T follicular helper cell (primary cell): ENCODE measurements around the gene MID1.
"Not testable (repeated sequence)": the region's sequence is repeated elsewhere in the genome, so short reads cannot be mapped to it uniquely, and the experiment has no call there.

Experiments
- DNase-seq: peaks from one replicate; pipeline ENCODE4 v3.0.0-alpha.2; 2020; ENCODE audit warnings: low read depth

Gene MID1

DNA sequence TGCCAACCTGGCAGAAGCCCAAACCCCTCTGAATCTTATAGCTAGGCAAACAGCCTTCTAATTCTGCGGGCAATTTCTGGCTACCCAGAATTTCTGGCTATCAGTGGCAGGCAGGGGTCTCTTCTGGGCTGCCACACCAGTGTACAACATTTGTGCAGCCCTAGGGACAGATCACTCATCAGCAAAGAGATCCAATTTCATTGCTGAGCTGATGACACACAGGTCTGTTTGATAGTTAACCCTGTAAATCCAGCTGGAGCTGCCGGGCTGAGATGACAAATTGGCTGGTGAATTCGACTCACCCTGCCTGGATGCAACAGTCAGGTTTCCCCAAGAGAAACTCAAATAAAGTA lies 2.4 kb downstream of the MID1 start:
- DNase-seq = no peak

GRCh38 chrX:10617186-10617998 lies 3.0 kb downstream of the MID1 start:
- DNase-seq = no peak

DNA sequence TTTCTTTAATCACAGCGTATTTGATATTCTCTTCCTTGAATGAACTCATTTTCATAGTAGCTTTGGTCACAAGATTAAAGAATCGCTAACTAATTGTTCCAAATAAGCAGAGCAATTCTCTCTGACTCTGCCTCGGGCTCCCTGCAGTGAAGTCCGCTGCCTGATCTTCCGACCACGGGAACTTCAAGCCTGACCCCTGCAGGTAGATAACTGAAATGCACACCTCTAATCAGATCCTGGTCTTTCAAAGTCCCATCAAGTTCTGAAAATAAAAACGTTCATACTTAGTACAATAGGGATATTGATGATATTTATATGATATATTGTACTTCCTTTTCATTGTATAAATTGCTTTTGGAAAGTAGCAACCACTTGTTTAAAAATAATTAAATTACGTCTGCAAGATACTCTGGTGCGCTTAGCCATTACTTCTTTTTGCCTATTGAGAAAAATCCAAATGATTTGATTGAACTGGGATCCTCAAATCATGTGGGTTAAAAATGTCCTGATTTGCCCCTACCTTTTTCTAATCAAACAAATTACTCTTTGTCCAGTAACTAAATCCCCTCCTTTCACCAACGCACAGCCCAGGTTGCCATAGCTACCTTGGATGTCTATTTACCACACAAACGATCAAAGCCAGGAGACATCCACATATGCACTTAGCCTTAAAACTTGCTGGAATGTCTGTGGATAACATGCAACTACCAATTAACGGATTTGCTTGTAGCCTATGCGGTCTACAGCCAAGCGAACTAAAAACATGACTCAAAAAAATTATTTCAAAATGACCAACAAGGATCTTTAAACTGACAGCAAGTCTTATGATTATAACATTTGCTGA lies 4.2 kb downstream of the MID1 start:
- no peak for DNase-seq

DNA sequence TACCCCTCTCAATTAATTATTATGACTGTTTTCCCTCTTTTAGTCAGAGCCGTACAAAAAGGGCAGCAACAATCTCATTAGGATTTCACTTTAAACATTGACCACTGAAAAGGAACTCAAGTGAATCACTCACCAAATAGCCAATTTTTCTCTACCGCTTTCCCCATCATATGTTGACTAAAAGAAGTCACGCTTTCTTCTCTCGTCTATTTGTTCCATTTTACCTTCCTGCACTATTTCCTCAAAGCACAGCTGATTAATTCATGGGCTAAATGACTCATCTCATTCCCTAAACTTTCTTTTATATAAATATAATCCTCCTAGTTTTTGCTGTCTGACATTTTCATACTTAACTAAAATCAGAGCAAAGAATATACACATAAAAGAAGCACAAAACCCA lies 8.2 kb downstream of the MID1 start:
- DNase-seq = no peak

GRCh38 chrX:10611441-10612090 lies 8.8 kb downstream of the MID1 start:
- DNase-seq = no peak

GRCh38 chrX:10608099-10608498 lies 12.3 kb downstream of the MID1 start:
- DNase-seq = no peak

- DNase-seq = no peak
Measured at GRCh38 chrX:10607233-10607632, 13.2 kb downstream of the MID1 start.

- no peak for DNase-seq
Measured at GRCh38 chrX:10603612-10604011, 16.8 kb downstream of the MID1 start.

GRCh38 chrX:10602646-10603045 lies 17.7 kb downstream of the MID1 start:
- no peak for DNase-seq

DNA sequence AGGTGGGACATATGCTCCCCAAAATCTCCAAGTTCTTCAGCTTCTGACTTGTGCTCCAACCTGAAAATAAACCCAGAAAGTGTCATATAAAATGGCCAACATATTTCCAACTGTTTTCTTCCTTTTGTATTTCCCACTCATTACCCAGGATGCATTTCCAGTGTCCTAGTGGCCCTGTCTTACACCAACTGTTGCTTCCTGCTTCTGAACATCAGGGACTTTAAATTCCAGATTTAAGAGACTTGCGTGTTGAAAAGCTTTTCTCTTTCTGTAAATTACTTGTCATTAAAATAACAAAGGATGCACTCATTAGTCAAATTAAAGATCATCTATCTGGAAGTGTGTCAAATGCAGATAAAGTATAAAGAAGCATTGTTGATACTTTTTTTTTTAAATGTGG lies 19.9 kb downstream of the MID1 start:
- no peak for DNase-seq

DNA sequence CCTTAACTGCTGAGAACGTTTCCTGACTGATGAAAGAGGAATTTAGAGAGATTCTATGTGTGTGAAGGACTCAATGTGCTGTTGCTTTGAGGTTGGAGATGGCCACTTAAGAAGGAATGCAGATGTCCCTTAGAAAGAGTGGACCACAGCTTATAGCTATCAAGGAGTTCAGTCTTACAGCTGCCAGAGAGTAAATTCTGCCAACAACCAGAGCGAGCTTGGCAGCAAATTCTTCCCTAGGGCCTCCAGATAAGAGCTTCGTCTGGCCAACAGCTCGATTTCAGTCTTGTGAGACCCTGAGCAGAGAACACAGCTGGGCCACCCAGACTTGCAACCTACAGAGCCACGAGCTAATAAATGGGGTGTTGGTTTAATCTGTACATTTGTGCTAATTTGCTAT lies 21.8 kb downstream of the MID1 start:
- DNase-seq = no peak

DNA sequence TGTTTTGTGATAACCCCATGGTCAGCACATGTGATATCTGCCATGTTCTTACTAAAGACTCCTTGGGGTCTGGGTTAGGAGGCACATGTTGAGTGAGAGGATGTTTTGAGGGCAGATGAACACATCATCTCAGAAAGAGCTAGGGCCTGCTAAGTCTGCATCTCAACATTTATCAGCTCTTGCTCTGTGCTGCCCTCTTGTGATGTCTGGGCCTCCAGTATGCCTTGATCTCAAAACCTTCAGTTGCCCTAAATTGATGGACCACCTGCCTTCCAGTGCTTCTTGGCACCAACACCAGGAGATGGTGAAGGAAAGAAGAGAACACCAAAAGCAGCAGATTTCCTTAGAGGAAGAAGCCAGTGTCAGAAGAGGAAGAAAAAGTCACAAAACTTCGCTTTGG lies 22.5 kb downstream of the MID1 start:
- DNase-seq = no peak

DNA sequence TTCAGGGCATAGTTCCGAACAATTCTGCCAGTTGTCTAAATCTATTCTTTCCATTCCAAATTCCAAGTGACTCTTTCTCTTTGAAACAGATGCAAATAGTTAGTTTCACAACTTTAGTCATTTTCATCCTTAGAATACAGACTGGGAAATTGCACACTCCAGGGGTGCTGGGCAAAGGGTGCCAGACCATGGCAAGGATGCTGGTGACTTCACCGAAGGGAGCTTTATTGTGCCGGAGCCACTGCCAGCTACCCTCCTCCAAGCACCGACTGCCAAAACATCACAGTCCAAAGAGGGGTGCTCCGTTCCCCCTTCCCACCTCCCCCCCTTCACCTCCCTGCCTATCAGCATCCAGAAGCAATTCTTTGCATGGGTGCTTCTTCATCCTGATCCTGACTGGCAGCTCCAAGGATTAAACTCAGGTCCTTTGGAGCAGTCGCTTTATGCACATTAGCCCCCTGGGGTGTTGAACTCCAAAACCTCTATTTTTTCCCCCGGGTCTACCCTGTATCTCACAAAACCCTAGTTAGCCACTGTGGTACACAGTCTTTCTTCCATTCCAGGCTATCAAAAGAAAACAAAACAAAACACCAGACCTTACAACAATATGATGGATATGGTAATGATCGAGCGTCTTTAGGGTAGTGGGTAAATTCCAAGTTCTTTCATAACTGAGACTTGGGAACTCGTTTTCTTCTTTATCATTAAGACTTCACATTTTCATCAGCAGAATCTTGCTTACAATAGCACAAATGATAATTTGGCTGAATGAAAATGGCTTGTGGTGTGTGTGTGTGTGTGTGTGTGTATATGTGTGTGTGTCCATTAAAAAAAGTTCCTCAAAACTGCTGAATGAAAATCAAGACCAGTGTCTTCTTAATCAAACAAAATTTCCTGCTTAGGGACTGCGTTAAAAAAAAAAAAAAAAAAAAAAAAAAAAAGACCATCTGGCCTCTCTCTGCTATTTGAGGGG lies 28.7 kb downstream of the MID1 start:
- DNase-seq = no peak

GRCh38 chrX:10589787-10590186 lies 30.6 kb downstream of the MID1 start:
- DNase-seq = not testable (repeated sequence)

- DNase-seq = no peak
Measured at GRCh38 chrX:10589098-10589497, 31.3 kb downstream of the MID1 start.

DNA sequence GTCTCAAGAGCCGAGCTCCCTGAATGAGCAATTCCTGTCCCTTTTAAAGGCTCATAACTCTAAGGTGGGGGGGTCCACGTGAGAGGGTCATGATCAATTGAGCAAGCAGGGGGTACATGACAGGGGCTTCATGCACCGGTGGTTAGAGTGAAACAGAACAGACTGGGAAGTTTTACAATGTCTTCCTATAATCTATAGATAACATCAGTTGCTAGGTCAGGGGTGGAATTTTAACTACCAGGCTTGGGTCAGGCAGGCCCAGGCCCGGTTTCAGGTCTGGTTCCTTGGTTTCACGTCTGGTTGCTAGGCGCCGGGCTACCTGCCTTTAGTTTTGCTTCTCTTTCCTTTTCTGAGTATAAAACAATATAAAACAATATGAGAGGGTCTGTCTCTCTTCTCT lies 35.5 kb downstream of the MID1 start:
- DNase-seq = not testable (repeated sequence)

DNA sequence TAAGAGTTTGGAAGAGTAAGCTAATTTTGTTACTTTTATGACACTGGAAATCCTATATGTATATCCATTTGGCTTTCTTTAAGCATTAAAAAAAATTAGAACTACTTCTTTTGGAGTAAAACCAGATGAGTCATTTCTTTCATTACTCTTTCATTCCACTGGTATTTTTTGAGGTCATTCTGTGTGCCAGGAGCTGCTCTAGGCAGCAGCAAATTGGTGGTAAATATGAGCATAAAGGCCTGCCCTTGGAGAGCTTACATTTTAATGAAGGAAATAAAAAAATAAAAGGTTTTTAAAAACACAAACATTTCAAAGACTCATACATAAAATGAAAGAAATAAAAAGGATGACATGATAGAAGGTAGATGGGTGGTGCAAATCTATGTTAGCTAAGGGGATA lies 37.4 kb downstream of the MID1 start:
- DNase-seq = no peak

DNA sequence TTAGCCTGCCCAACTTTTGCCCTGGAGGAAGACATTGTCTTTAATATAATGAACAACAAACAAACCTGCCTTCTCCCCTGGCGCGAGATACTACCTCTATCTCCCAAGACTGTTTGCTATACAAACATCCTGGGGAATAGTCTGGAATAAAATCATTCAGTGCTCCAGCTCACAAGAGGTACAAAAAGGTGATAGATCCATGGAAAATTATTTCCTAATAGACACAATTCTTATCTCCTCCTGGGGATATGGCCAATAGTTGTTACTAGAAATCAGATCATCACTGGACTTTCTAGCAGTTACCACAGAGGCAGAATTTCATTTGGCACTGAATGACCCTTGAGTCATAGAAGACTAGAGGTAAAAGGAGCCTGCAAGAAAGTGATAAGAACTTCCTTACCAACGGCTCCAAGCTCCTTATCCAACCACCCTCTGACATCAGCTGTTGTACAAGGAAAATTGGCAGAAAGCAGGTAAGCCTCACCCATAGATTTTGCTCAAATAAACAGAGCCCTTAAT lies 38.1 kb downstream of the MID1 start:
- no peak for DNase-seq

- DNase-seq = no peak
Measured at GRCh38 chrX:10579112-10580011, 41.0 kb downstream of the MID1 start.

DNA sequence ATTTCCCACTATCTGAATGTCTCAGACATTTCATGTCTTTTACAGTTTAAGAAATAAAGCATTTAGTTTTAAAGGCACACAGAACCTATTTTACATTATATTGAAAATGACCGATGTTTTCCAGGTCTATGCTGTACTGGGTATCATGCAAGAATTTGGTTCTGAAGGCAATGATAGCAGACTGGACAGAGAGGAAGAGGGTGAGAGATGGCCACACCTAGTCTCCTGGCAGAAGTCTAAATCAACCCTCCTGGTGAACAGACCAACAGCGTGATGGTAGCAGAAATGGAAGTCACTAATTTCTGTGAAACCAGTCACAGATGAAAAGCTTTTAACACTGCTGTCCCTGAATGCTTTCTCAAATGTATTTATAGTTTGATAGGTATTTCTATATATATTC lies 41.9 kb downstream of the MID1 start:
- no peak for DNase-seq
